Measurements from ENCODE around the gene PITX1.

DNA sequence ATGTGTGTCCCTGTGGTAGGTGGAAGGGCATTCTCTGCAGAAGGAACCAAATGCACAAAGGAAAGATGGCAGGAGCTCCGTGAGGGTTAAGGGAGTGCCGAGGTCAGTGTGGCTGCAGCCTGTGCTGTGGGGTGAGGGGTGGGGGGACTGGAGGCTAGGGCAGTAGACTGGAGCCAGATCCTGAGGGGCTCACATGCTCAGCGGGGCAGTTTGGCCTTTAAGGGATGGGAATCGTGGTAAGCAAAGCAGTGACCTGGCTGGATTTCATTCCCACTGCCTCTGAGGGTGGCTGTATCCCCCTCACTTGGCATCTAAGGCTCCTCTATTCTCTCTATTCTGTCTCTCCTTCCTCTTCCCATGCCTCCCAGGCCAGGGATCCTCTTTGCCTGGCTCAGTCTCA is 15.6 kb downstream of the PITX1 start:
- TF ChIP-seq, protein P1, sequence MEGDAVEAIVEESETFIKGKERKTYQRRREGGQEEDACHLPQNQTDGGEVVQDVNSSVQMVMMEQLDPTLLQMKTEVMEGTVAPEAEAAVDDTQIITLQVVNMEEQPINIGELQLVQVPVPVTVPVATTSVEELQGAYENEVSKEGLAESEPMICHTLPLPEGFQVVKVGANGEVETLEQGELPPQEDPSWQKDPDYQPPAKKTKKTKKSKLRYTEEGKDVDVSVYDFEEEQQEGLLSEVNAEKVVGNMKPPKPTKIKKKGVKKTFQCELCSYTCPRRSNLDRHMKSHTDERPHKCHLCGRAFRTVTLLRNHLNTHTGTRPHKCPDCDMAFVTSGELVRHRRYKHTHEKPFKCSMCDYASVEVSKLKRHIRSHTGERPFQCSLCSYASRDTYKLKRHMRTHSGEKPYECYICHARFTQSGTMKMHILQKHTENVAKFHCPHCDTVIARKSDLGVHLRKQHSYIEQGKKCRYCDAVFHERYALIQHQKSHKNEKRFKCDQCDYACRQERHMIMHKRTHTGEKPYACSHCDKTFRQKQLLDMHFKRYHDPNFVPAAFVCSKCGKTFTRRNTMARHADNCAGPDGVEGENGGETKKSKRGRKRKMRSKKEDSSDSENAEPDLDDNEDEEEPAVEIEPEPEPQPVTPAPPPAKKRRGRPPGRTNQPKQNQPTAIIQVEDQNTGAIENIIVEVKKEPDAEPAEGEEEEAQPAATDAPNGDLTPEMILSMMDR (IDR thresholded peaks at IDR 0.05; ENCODE audit: low read depth, low read length) = no peak
- TF ChIP-seq EZH2phosphoT487 (IDR thresholded peaks at IDR 0.05; ENCODE audit: low read depth) = no peak
